ENCODE measurements around the gene JPH3. TPM values are rescaled to one million over a fixed set of nuclear protein-coding genes. Genes with fewer than 3 reads are reported as not detected.

JPH3 gene
- total and polyA plus RNA-seq, 12 donors = 0.06 to 0.79 (median 0.10) TPM; not detected in 6

DNA sequence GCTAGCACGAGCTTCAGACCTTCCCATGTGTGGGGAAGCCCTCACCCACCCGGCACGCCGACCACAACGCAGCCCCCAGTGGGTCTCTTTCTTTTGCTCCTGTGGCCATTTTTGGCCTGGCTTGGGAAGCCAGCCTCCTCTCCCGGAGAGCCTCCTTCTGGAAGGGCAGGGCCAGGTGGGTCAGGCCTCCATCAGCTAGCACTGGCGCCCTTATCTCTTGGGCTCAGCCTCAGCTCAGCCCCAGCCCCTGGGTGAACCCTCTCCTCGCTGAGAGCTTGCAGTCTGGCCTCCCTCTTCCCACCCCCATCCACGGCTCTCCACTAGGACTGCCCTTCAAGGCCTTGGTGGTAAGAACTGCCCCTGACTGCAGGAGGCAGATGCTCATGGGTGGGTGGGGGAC is 14.7 kb upstream of the JPH3 start:
- no peak overlapping the region for H3K27ac ChIP-seq
- ATAC-seq (no peak), DNase-seq (no peak)
- H3K4me3 ChIP-seq = no peak overlapping the region
- intact Hi-C loops (cut with DNase I) = loop anchor here in 7 of 10 donors (1.0 to 5.0 kb wide), 6 partner anchors 47 to 185 kb away; partner anchors contain the start of gene KLHDC4 (in 2 of the 7)
- H3K9me3 ChIP-seq = no peaks in the 10 kb centered on the region
- TF ChIP-seq, protein P1, sequence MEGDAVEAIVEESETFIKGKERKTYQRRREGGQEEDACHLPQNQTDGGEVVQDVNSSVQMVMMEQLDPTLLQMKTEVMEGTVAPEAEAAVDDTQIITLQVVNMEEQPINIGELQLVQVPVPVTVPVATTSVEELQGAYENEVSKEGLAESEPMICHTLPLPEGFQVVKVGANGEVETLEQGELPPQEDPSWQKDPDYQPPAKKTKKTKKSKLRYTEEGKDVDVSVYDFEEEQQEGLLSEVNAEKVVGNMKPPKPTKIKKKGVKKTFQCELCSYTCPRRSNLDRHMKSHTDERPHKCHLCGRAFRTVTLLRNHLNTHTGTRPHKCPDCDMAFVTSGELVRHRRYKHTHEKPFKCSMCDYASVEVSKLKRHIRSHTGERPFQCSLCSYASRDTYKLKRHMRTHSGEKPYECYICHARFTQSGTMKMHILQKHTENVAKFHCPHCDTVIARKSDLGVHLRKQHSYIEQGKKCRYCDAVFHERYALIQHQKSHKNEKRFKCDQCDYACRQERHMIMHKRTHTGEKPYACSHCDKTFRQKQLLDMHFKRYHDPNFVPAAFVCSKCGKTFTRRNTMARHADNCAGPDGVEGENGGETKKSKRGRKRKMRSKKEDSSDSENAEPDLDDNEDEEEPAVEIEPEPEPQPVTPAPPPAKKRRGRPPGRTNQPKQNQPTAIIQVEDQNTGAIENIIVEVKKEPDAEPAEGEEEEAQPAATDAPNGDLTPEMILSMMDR (IDR thresholded peaks at IDR 0.05) = no peak
- peaks cover under 1 to 13% (median 8%) of the 10 kb centered on the region in 9 donors for H3K4me1 ChIP-seq
- no peaks in the 10 kb centered on the region for H3K36me3 ChIP-seq
- H3K27me3 ChIP-seq = peaks cover 0 to 68% (median 37%) of the 10 kb centered on the region in 7 donors
- 81 to 89% methylated on average over 9 of the region's 9 CpGs for WGBS, 2 donors

DNA sequence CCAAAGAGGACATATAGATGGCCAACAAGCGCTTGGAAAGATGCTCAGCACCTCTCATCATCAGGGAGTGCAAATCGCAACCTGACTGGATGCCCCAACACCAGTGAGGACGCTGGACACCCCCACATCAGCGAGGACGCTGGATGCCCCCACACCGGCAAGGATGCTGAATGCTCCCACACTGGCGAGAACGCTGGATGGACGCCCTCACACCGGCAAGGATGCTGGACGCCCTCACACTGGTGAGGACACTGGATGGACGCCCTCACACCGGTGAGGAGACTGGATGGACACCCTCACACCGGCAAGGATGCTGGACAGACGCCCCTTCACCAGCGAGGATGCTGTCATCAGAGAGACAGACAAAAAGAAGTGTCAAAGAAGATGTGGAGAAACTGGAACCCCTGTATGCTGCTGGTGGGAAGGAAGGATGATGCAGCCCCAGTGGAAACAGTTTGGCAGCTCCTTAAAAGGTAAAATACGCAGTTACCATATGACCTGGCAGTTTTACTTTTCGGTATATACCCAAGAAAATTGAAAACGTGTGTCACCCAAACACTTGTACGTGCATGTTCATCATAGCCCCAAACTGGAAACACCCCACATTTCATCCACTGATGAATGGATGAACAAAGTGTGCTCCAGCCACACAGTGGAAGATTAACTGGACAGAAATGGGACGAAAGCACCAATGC is 10.1 kb upstream of the JPH3 start:
- DNase-seq (no peak), ATAC-seq (no peak)
- Histone ChIP-seq H3K9me3 (no peaks in the 10 kb centered on the region), H3K27ac (no peak overlapping the region), H3K36me3 (no peaks in the 10 kb centered on the region), H3K4me3 (no peak overlapping the region), H3K27me3 (peaks cover 0 to 62% (median 24%) of the 10 kb centered on the region in 7 donors), H3K4me1 (peaks cover 0 to 8% (median 5%) of the 10 kb centered on the region in 9 donors)
- 77 to 83% methylated on average over 21 of the region's 21 CpGs for WGBS, 2 donors
- TF ChIP-seq, protein P1 (IDR thresholded peaks at IDR 0.05) = no peak
- intact Hi-C loops (cut with DNase I) = loop anchor here in 3 of 10 donors (5.0 kb wide), 2 partner anchors 45 to 175 kb away; partner anchors contain the start of gene KLHDC4 (in 1 of the 3)

DNA sequence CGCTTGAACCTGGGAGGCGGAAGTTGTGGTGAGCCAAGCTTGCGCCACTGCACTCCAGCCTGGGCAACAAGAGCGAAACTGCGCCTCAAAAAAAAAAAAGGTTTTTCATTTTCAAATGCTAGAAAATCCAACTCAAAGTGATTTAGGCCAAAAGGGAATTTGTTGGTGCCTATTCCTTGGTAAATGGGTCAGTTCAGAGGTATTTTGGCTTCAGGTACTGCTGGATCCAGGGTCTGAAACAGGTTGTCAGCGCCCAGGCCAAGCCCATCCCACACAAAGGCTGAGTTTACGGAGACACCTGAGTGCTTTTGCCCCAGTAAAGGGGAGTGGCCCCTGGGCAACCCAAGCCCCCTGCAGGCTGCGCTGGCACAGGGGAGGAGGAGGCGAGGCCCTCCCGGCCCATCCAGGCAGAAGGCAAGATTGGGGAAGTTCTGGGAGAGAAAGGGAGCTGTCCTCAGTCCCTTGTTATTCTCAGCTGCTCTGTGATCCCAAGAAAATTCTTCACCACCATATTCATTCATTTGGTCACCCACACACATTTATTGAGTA is 8.5 kb upstream of the JPH3 start:
- no peak for DNase-seq
- intact Hi-C loops (cut with DNase I) = loop anchor here in 3 of 10 donors (5.0 kb wide), 2 partner anchors 44 to 174 kb away; partner anchors contain the start of gene KLHDC4 (in 1 of the 3)
- no peak for ATAC-seq
- Histone ChIP-seq H3K4me3 (no peak overlapping the region), H3K9me3 (no peaks in the 10 kb centered on the region), H3K36me3 (no peaks in the 10 kb centered on the region), H3K4me1 (peaks cover 0 to 5% (median 4%) of the 10 kb centered on the region in 9 donors), H3K27ac (no peak overlapping the region), H3K27me3 (peaks cover 0 to 65% (median 28%) of the 10 kb centered on the region in 7 donors)
- TF ChIP-seq, protein P1 (IDR thresholded peaks at IDR 0.05) = no peak
- WGBS, 2 donors = 90 to 92% methylated on average over 10 of the region's 10 CpGs

DNA sequence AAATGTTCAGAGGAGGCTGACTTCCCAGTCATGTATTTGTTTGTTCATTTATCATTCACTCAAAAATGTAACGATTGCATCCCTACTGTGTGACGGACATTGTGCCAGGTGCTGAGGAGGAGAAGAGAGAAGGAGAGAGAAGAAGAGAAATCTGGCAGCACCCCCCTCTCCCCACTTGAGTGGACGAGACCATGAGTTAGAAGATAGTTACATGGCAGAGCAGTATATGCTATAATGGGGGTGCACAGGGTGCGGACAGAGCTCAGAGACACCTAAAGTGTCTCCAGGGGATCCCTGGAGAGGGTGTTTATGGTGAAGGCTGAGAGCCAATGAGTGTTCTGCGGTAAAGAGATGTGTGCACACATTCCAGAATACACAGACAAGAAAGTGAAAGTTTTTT is 6.6 kb upstream of the JPH3 start:
- TF ChIP-seq, protein P1 (IDR thresholded peaks at IDR 0.05) = no peak
- peaks cover 0 to 5% (median 0%) of the 10 kb centered on the region in 11 donors for H3K9me3 ChIP-seq
- DNase-seq = no peak
- H3K27ac ChIP-seq = no peak overlapping the region
- H3K4me1 ChIP-seq = no peaks in the 10 kb centered on the region
- H3K36me3 ChIP-seq = no peaks in the 10 kb centered on the region
- H3K27me3 ChIP-seq = peaks cover 0 to 77% (median 47%) of the 10 kb centered on the region in 7 donors
- no peak for ATAC-seq
- 77% methylated on average over 5 of the region's 5 CpGs for WGBS, 2 donors
- intact Hi-C loops (cut with DNase I) = no loop called here
- no peak overlapping the region for H3K4me3 ChIP-seq

Data from heart right ventricle (tissue), 16 donors.